GM23338 (cell line): ENCODE measurements around the gene KRT6A. TPM values are rescaled to one million over a fixed set of nuclear protein-coding genes. Genes with fewer than 3 reads are reported as not detected.

Source experiments
- ATAC-seq: fragments of 200-7000 bp; cut with Tn5 transposase; 3 replicates; pipeline ENCODE4 v1.9.1; 2020
- DNase-seq: peaks from one replicate; pipeline ENCODE4 v3.0.0-alpha.2; 2015; ENCODE audit warnings: low spot score
- H2AFZ ChIP-seq: fragments of 200-600 bp; sonication (generic); 2 replicates; pipeline ENCODE4 v1.8.0; 2016; ENCODE audit warnings: antibody characterized with exemption, mild to moderate bottlenecking, moderate library complexity
- H3F3A ChIP-seq: fragments of 200-600 bp; sonication (generic); replicated peaks from 2 replicates; pipeline ENCODE4 v1.8.0; 2017; ENCODE audit warnings: antibody characterized with exemption, mixed run types, low read depth
- H3K27ac ChIP-seq: fragments of 200-600 bp; sonication (generic); 2 replicates; pipeline ENCODE4 v1.6.1; 2016; ENCODE audit warnings: low read depth
- H3K27me3 ChIP-seq: fragments of 200-600 bp; sonication (generic); 2 replicates; pipeline ENCODE4 v1.8.0; 2016; ENCODE audit warnings: mild to moderate bottlenecking, mixed run types, moderate library complexity; ENCODE audit not compliant: insufficient read depth
- H3K36me3 ChIP-seq: fragments of 200-600 bp; sonication (generic); 2 replicates; pipeline ENCODE4 v1.8.0; 2016; ENCODE audit warnings: mild to moderate bottlenecking; ENCODE audit not compliant: insufficient read depth
- H3K4me1 ChIP-seq: fragments of 200-600 bp; sonication (generic); 2 replicates; pipeline ENCODE4 v1.8.0; 2016; ENCODE audit warnings: mild to moderate bottlenecking, moderate library complexity; ENCODE audit not compliant: insufficient read depth
- H3K4me2 ChIP-seq: fragments of 200-600 bp; sonication (generic); 2 replicates; pipeline ENCODE4 v1.7.1; 2017; ENCODE audit warnings: mixed run types
- H3K4me3 ChIP-seq: fragments of 200-600 bp; sonication (generic); 2 replicates; pipeline ENCODE4 v1.6.1; 2016; ENCODE audit warnings: mixed run types
- H3K79me2 ChIP-seq: fragments of 200-600 bp; sonication (generic); replicated peaks from 2 replicates; pipeline ENCODE4 v1.8.0; 2017; ENCODE audit warnings: mild to moderate bottlenecking; ENCODE audit not compliant: insufficient read depth
- H3K9me2 ChIP-seq: fragments of 200-600 bp; sonication (generic); 2 replicates; pipeline ENCODE4 v1.8.0; 2017; ENCODE audit not compliant: insufficient read depth
- H4K20me1 ChIP-seq: fragments of 200-600 bp; sonication (generic); replicated peaks from 2 replicates; pipeline ENCODE4 v1.8.0; 2017; ENCODE audit warnings: mild to moderate bottlenecking; ENCODE audit not compliant: insufficient read depth
- H3K27ac Mint-ChIP-seq: 2 replicates; pipeline ENCODE4 v1.8.0; 2020; ENCODE audit warnings: inconsistent platforms, mild to moderate bottlenecking, moderate library complexity, mixed read lengths
- H3K27me3 Mint-ChIP-seq: 3 replicates; pipeline ENCODE4 v1.8.0; 2022; ENCODE audit warnings: low read depth, mild to moderate bottlenecking, moderate library complexity, mixed read lengths, inconsistent platforms; ENCODE audit not compliant: insufficient read depth, poor library complexity
- H3K36me3 Mint-ChIP-seq: 3 replicates; pipeline ENCODE4 v1.8.0; 2021; ENCODE audit warnings: low read depth, mild to moderate bottlenecking, inconsistent platforms, moderate library complexity, mixed read lengths
- H3K4me1 Mint-ChIP-seq: 3 replicates; pipeline ENCODE4 v1.8.0; 2020; ENCODE audit warnings: mild to moderate bottlenecking, inconsistent platforms, mixed read lengths
- H3K4me3 Mint-ChIP-seq: 3 replicates; pipeline ENCODE4 v1.8.0; 2021; ENCODE audit warnings: moderate library complexity, mild to moderate bottlenecking, inconsistent platforms, mixed read lengths
- H3K9me3 Mint-ChIP-seq: 3 replicates; pipeline ENCODE4 v1.8.0; 2020; ENCODE audit warnings: moderate library complexity, mild to moderate bottlenecking, inconsistent platforms, mixed read lengths
- ETS1 ChIP-seq: IDR thresholded peaks from 2 replicates; pipeline ENCODE4 v1.6.1; 2016; ENCODE audit warnings: antibody characterized with exemption
- EZH2 ChIP-seq: fragments of 200-600 bp; sonication (generic); IDR thresholded peaks from one replicate; pipeline ENCODE4 v1.8.0; 2017; ENCODE audit warnings: antibody characterized with exemption, mild to moderate bottlenecking, low read depth; ENCODE audit not compliant: unreplicated experiment
- EZH2phosphoT487 ChIP-seq: fragments of 200-600 bp; sonication (generic); IDR thresholded peaks from one replicate; pipeline ENCODE4 v1.8.1; 2018; ENCODE audit warnings: antibody characterized with exemption; ENCODE audit not compliant: unreplicated experiment
- POLR2AphosphoS5 ChIP-seq: IDR thresholded peaks from 2 replicates; pipeline ENCODE4 v1.6.1; 2016; ENCODE audit warnings: antibody characterized with exemption, low read depth
- REST ChIP-seq: IDR thresholded peaks from one replicate; pipeline ENCODE4 v1.6.1; 2018; ENCODE audit warnings: antibody characterized with exemption; ENCODE audit not compliant: unreplicated experiment
- ZNF114 ChIP-seq: fragments of 250-450 bp; sonication (Bioruptor Pico); IDR thresholded peaks from 2 replicates; pipeline ENCODE4 v1.5.0; 2020; ENCODE audit warnings: mild to moderate bottlenecking, moderate library complexity
- ZNF462 ChIP-seq: fragments of 250-450 bp; sonication (Bioruptor Pico); IDR thresholded peaks from 2 replicates; pipeline ENCODE4 v1.5.0; 2020; ENCODE audit warnings: mild to moderate bottlenecking, moderate library complexity
- polyA plus RNA-seq: library from polyadenylated mRNA; unstranded; fragments of >200 nt; fragmentation: Nextera tagmentation; extraction: Ambion mirVana; gene quantifications from 2 replicates; pipeline ENCODE4 v1.2.1, GENCODE V29; 2016
- total RNA-seq: library from RNA; depleted of rRNA; stranded (reverse); fragments of >200 nt; shearing (Covaris generic); gene quantifications from 2 replicates; pipeline ENCODE4 v1.2.3, GENCODE V29; 2014

Gene KRT6A
- total and polyA plus RNA-seq, 2 experiments from 2014 or later = not detected

GRCh38 chr12:52519826-52520662, 27.0 kb upstream of the KRT6A start, which contains the start of gene KRT5:
Gene KRT5, minus strand, starts transcription at chr12:52520394. Its CDS starts 98 bp downstream, at chr12:52520296.
- Mint-ChIP-seq H3K4me3 (no peak within 1 kb of the TSS), H3K9me3 (no peaks in the 10 kb centered on the region), H3K27ac (no peak within 1 kb of the TSS), H3K36me3 (no peaks in the 10 kb centered on the region), H3K4me1 (peaks cover 15% of the 10 kb centered on the region; the same call in 1 of the 3 replicates), H3K27me3 (peaks cover 12% of the 10 kb centered on the region)
- ATAC-seq (no peak), DNase-seq (no peak)
- H3K79me2 ChIP-seq = no peaks in the 10 kb centered on the region
- 0 out of 2 replicates have a peak, but pooled peaks cover 3% of the 10 kb centered on the region for H3K9me2 ChIP-seq
- no peak within 1 kb of the TSS for H3K27ac ChIP-seq
- no peak within 1 kb of the TSS for H3K4me3 ChIP-seq
- TF ChIP-seq REST (no peak), ETS1 (no peak), EZH2phosphoT487 (no peak)
- no peak within 1 kb of the TSS for H2AFZ ChIP-seq
- H4K20me1 ChIP-seq = no peaks in the 10 kb centered on the region
- H3F3A ChIP-seq = no peaks in the 10 kb centered on the region
- no peaks in the 10 kb centered on the region for H3K27me3 ChIP-seq
- H3K4me1 ChIP-seq = no peaks in the 10 kb centered on the region
- no peak within 1 kb of the TSS for H3K4me2 ChIP-seq
- no peaks in the 10 kb centered on the region for H3K36me3 ChIP-seq

GRCh38 chr12:52519387-52519703, 26.3 kb upstream of the KRT6A start:
- H3K4me3 ChIP-seq = no peak overlapping the region
- no peaks in the 10 kb centered on the region for H3K9me3 Mint-ChIP-seq
- H3K4me1 ChIP-seq = no peaks in the 10 kb centered on the region
- H3K9me2 ChIP-seq = 0 out of 2 replicates have a peak, but pooled peaks cover 3% of the 10 kb centered on the region
- no peaks in the 10 kb centered on the region for H3K27me3 ChIP-seq
- H3K27ac Mint-ChIP-seq = no peak overlapping the region
- H3K4me2 ChIP-seq = no peak overlapping the region
- H3K27me3 Mint-ChIP-seq = peaks cover 12% of the 10 kb centered on the region
- no peak overlapping the region for H2AFZ ChIP-seq
- no peaks in the 10 kb centered on the region for H4K20me1 ChIP-seq
- H3F3A ChIP-seq = no peaks in the 10 kb centered on the region
- no peak overlapping the region for H3K4me3 Mint-ChIP-seq
- ATAC-seq = no peak
- H3K79me2 ChIP-seq = no peaks in the 10 kb centered on the region
- no peaks in the 10 kb centered on the region for H3K36me3 Mint-ChIP-seq
- H3K4me1 Mint-ChIP-seq = peaks cover 15% of the 10 kb centered on the region; the same call in 1 of the 3 replicates
- DNase-seq = no peak
- no peaks in the 10 kb centered on the region for H3K36me3 ChIP-seq
- no peak overlapping the region for H3K27ac ChIP-seq
- TF ChIP-seq EZH2 (no peak), ZNF114 (no peak), EZH2phosphoT487 (no peak), POLR2AphosphoS5 (no peak), ZNF462 (CRISPR knock-in tag) (no peak)
